ENCODE data around the gene LIPE.

The LIPE gene

GRCh38 chr19:42445948-42446347 is 18.8 kb upstream of the LIPE start:
- no peak for DNase-seq

GRCh38 chr19:42443944-42444398 is 16.8 kb upstream of the LIPE start:
- DNase-seq: no peak

- no peak for DNase-seq
Measured at GRCh38 chr19:42442833-42443232, 15.6 kb upstream of the LIPE start, which contains the start of gene CXCL17. CXCL17 (minus strand) TSS chr19:42442946; CDS start chr19:42442832, 114 bp downstream.

GRCh38 chr19:42441049-42441445 is 13.9 kb upstream of the LIPE start:
- no peak for DNase-seq

GRCh38 chr19:42440357-42441048 is 13.3 kb upstream of the LIPE start:
- DNase-seq: peak; percentile 67

- DNase-seq: peak; percentile 32
Measured at GRCh38 chr19:42436006-42436405, 8.8 kb upstream of the LIPE start.

GRCh38 chr19:42435316-42435715 is 8.1 kb upstream of the LIPE start:
- no peak for DNase-seq

- DNase-seq: peak; percentile 80
Measured at GRCh38 chr19:42433503-42434260, 6.5 kb upstream of the LIPE start.

- DNase-seq: no peak
Measured at GRCh38 chr19:42431486-42431885, 4.3 kb upstream of the LIPE start.

- DNase-seq: no peak
Measured at GRCh38 chr19:42428676-42429075, 1.5 kb upstream of the LIPE start.

GRCh38 chr19:42426643-42427042 is 545 bp downstream of the LIPE start:
- no peak for DNase-seq

- DNase-seq: no peak
Measured at GRCh38 chr19:42424712-42425131, 2.5 kb downstream of the LIPE start.

- no peak for DNase-seq
Measured at GRCh38 chr19:42424345-42424707, 2.9 kb downstream of the LIPE start.

- DNase-seq: peak; percentile 95
Measured at GRCh38 chr19:42423462-42424344, 3.5 kb downstream of the LIPE start.

- no peak for DNase-seq
Measured at GRCh38 chr19:42422901-42423461, 4.2 kb downstream of the LIPE start.

GRCh38 chr19:42422092-42422900 is 4.9 kb downstream of the LIPE start:
- no peak for DNase-seq

- DNase-seq: peak; percentile 79
Measured at GRCh38 chr19:42421591-42422031, 5.6 kb downstream of the LIPE start.

GRCh38 chr19:42421101-42421500 is 6.1 kb downstream of the LIPE start:
- no peak for DNase-seq

GRCh38 chr19:42420055-42420544 is 7.1 kb downstream of the LIPE start:
- DNase-seq: peak; percentile 43

GRCh38 chr19:42419309-42419708 is 7.9 kb downstream of the LIPE start:
- DNase-seq: no peak

GRCh38 chr19:42412661-42413076 is 14.5 kb downstream of the LIPE start:
- DNase-seq: no peak

- peak; percentile 61 for DNase-seq
Measured at GRCh38 chr19:42412227-42412626, 15.0 kb downstream of the LIPE start.
